HepG2 (cell line): ENCODE results near the gene CAD. TPM values are rescaled to one million over a fixed set of nuclear protein-coding genes. Genes with fewer than 3 reads are reported as not detected.

Experiments
- CCDC6 ChIP-seq: sonication (generic); formaldehyde crosslinking; IDR thresholded peaks from 2 replicates; pipeline ENCODE4 v1.8.1; 2022; ENCODE audit warnings: mild to moderate bottlenecking, missing genetic modification reagents, moderate library complexity
- GATAD1 ChIP-seq: IDR thresholded peaks from 2 replicates; pipeline ENCODE4 v1.6.1; 2016; ENCODE audit warnings: missing genetic modification reagents, missing compliant biosample characterization
- HHEX ChIP-seq: IDR thresholded peaks from 2 replicates; pipeline ENCODE4 v1.6.1; 2016; ENCODE audit warnings: control low read depth
- HOXA7 ChIP-seq: sonication (generic); formaldehyde crosslinking; IDR thresholded peaks from 2 replicates; pipeline ENCODE4 v1.8.1; 2022; ENCODE audit warnings: mild to moderate bottlenecking, missing genetic modification reagents, moderate library complexity
- NCOA2 ChIP-seq: sonication (generic); formaldehyde crosslinking; IDR thresholded peaks from 2 replicates; pipeline ENCODE4 v1.8.0; 2022; ENCODE audit warnings: inconsistent platforms
- PPARG ChIP-seq: conservative IDR thresholded peaks from 2 replicates; pipeline ENCODE4 v1.6.1; 2016; ENCODE audit warnings: missing biosample characterization, missing genetic modification reagents
- RBFOX2 ChIP-seq: fragments of 200-400 bp; formaldehyde crosslinking; IDR thresholded peaks from 2 replicates; pipeline ENCODE4 v1.6.1; 2017; ENCODE audit warnings: low read depth, mild to moderate bottlenecking, low read length
- SNAPC2 ChIP-seq: sonication (generic); formaldehyde crosslinking; IDR thresholded peaks from 2 replicates; pipeline ENCODE4 v1.8.1; 2022; ENCODE audit warnings: mild to moderate bottlenecking, missing genetic modification reagents
- SPEN ChIP-seq: sonication (generic); formaldehyde crosslinking; IDR thresholded peaks from 2 replicates; pipeline ENCODE4 v1.5.1; 2020; ENCODE audit warnings: low read depth, mild to moderate bottlenecking, missing genetic modification reagents
- ZNF24 ChIP-seq: fragments of 450-650 bp; IDR thresholded peaks from 2 replicates; pipeline ENCODE4 v1.6.1; 2017; ENCODE audit warnings: antibody characterized with exemption, mild to moderate bottlenecking
- ZSCAN29 ChIP-seq: sonication (generic); formaldehyde crosslinking; conservative IDR thresholded peaks from 2 replicates; pipeline ENCODE4 v1.4.0; 2020; ENCODE audit warnings: mild to moderate bottlenecking, missing genetic modification reagents
- polyA plus RNA-seq, 8 experiments: library from polyadenylated mRNA; depleted of rRNA in 3 of 8; stranded (reverse) in 7 of 8; unstranded in 1 of 8; fragments of >200 nt; fragmentation: Illumina TruSeq in 4 of 8; extraction: Trizol in 4 of 8; gene quantifications; 2 replicates each; pipeline versions ENCODE4 v1.2.1 to v1.2.3, GENCODE V29; 2011 to 2016; ENCODE audit warnings: low read depth in 4 of 8, missing spikeins in 1 of 8, mixed read lengths in 1 of 8; ENCODE audit not compliant: insufficient read depth in 1 of 8
- total RNA-seq, 5 experiments: library from RNA; depleted of rRNA; stranded (reverse); fragments of >200 nt; fragmentation: Illumina TruSeq; extraction: Trizol; gene quantifications; 2 replicates each; pipeline ENCODE4 v1.2.3, GENCODE V29; 2016; ENCODE audit warnings: low read depth in 1 of 5
- TF ChIP-seq, protein P1 (sequence below): sonication (generic); formaldehyde crosslinking; IDR thresholded peaks from 2 replicates; pipeline ENCODE4 v1.5.0; 2020; ENCODE audit warnings: mild to moderate bottlenecking, missing genetic modification reagents, borderline replicate concordance
- TF ChIP-seq, protein P2 (sequence below): IDR thresholded peaks from 2 replicates; pipeline ENCODE4 v1.4.0; 2020; ENCODE audit warnings: mild to moderate bottlenecking, missing genetic modification reagents
- TF ChIP-seq, protein P3 (sequence below): IDR thresholded peaks from 2 replicates; pipeline ENCODE4 v1.6.1; 2016

Gene CAD
- total and polyA plus RNA-seq, 2 of the 13 experiments (the other 11 are each of a cell fraction or from before 2014, with no cell fraction given): 21.7 to 37.0 TPM

DNA sequence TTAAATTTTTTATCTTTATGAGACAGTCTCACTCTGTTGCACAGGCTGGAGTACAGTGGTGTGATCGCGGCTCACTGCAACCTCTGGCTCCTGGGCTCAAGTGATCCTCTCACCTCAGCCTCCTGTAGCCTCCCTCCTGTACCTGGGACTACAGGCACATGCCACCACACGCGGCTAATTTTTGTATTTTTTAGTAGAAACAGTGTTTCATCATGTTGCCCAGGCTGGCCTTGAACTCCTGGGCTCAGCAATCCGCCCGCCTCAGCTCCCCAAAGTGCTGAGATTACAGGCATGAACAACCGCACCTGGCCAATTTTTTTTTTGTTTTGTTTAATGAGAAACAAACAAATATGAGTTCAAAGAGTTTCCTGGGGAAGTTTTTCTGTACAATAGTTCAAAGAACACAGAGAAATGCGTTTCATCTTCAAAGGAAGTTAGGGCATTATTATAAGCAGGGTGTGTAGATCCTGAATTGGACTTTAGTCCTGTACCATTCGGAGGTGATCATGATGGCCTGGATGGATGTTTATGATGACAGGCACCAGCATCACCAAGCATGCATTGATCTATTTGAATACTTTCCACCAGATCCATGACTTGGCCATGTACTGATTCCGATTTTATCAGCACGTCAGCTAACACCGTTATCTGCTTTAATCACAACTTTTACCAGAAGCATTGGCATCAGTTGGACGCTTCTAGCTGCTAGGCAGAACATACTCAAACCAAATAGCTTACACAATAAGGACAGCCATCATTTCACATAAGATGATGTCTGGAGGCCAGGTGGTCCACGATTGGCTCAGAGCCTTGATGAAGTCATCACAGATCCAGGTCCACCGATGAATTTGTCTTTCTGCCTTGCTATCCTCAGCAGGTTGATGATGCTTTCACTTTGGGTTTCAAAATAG lies 39.5 kb upstream of the CAD start (continued):
- TF ChIP-seq, protein P1, sequence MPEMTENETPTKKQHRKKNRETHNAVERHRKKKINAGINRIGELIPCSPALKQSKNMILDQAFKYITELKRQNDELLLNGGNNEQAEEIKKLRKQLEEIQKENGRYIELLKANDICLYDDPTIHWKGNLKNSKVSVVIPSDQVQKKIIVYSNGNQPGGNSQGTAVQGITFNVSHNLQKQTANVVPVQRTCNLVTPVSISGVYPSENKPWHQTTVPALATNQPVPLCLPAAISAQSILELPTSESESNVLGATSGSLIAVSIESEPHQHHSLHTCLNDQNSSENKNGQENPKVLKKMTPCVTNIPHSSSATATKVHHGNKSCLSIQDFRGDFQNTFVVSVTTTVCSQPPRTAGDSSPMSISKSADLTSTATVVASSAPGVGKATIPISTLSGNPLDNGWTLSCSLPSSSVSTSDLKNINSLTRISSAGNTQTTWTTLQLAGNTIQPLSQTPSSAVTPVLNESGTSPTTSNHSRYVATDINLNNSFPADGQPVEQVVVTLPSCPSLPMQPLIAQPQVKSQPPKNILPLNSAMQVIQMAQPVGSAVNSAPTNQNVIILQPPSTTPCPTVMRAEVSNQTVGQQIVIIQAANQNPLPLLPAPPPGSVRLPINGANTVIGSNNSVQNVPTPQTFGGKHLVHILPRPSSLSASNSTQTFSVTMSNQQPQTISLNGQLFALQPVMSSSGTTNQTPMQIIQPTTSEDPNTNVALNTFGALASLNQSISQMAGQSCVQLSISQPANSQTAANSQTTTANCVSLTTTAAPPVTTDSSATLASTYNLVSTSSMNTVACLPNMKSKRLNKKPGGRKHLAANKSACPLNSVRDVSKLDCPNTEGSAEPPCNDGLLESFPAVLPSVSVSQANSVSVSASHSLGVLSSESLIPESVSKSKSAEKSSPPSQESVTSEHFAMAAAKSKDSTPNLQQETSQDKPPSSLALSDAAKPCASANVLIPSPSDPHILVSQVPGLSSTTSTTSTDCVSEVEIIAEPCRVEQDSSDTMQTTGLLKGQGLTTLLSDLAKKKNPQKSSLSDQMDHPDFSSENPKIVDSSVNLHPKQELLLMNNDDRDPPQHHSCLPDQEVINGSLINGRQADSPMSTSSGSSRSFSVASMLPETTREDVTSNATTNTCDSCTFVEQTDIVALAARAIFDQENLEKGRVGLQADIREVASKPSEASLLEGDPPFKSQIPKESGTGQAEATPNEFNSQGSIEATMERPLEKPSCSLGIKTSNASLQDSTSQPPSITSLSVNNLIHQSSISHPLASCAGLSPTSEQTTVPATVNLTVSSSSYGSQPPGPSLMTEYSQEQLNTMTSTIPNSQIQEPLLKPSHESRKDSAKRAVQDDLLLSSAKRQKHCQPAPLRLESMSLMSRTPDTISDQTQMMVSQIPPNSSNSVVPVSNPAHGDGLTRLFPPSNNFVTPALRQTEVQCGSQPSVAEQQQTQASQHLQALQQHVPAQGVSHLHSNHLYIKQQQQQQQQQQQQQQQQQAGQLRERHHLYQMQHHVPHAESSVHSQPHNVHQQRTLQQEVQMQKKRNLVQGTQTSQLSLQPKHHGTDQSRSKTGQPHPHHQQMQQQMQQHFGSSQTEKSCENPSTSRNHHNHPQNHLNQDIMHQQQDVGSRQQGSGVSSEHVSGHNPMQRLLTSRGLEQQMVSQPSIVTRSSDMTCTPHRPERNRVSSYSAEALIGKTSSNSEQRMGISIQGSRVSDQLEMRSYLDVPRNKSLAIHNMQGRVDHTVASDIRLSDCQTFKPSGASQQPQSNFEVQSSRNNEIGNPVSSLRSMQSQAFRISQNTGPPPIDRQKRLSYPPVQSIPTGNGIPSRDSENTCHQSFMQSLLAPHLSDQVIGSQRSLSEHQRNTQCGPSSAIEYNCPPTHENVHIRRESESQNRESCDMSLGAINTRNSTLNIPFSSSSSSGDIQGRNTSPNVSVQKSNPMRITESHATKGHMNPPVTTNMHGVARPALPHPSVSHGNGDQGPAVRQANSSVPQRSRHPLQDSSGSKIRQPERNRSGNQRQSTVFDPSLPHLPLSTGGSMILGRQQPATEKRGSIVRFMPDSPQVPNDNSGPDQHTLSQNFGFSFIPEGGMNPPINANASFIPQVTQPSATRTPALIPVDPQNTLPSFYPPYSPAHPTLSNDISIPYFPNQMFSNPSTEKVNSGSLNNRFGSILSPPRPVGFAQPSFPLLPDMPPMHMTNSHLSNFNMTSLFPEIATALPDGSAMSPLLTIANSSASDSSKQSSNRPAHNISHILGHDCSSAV (CRISPR knock-in tag): 0 out of 2 replicates have a peak, but pooled peaks have one; percentile 67
- TF ChIP-seq ZNF24 (peak; percentile 26; the same call in 1 of the 2 replicates), NCOA2 (CRISPR knock-in tag) (peak; percentile 99), PPARG (CRISPR knock-in tag) (peak; percentile 92), RBFOX2 (no peak), SNAPC2 (peak; percentile 73; the same call in 1 of the 2 replicates), ZSCAN29 (0 out of 2 replicates have a peak, but pooled peaks have one; percentile 57), HHEX (peak; percentile 80), HOXA7 (0 out of 2 replicates have a peak, but pooled peaks have one; percentile 55), CCDC6 (peak; percentile 23; the same call in 1 of the 2 replicates), GATAD1 (peak; percentile 51), SPEN (CRISPR knock-in tag) (peak; percentile 23)
- TF ChIP-seq, protein P2, sequence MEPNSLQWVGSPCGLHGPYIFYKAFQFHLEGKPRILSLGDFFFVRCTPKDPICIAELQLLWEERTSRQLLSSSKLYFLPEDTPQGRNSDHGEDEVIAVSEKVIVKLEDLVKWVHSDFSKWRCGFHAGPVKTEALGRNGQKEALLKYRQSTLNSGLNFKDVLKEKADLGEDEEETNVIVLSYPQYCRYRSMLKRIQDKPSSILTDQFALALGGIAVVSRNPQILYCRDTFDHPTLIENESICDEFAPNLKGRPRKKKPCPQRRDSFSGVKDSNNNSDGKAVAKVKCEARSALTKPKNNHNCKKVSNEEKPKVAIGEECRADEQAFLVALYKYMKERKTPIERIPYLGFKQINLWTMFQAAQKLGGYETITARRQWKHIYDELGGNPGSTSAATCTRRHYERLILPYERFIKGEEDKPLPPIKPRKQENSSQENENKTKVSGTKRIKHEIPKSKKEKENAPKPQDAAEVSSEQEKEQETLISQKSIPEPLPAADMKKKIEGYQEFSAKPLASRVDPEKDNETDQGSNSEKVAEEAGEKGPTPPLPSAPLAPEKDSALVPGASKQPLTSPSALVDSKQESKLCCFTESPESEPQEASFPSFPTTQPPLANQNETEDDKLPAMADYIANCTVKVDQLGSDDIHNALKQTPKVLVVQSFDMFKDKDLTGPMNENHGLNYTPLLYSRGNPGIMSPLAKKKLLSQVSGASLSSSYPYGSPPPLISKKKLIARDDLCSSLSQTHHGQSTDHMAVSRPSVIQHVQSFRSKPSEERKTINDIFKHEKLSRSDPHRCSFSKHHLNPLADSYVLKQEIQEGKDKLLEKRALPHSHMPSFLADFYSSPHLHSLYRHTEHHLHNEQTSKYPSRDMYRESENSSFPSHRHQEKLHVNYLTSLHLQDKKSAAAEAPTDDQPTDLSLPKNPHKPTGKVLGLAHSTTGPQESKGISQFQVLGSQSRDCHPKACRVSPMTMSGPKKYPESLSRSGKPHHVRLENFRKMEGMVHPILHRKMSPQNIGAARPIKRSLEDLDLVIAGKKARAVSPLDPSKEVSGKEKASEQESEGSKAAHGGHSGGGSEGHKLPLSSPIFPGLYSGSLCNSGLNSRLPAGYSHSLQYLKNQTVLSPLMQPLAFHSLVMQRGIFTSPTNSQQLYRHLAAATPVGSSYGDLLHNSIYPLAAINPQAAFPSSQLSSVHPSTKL: peak; percentile 97
- TF ChIP-seq, protein P3, sequence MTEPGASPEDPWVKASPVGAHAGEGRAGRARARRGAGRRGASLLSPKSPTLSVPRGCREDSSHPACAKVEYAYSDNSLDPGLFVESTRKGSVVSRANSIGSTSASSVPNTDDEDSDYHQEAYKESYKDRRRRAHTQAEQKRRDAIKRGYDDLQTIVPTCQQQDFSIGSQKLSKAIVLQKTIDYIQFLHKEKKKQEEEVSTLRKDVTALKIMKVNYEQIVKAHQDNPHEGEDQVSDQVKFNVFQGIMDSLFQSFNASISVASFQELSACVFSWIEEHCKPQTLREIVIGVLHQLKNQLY (CRISPR knock-in tag): peak; percentile 92
